Astrocyte (in vitro differentiated cells and primary cell): Measurements from ENCODE around the gene CLNK. TPM values are rescaled to one million over a fixed set of nuclear protein-coding genes. Genes with fewer than 3 reads are reported as not detected.
A peak's percentile ranks its signal among the peaks of the same experiment; 100 is the strongest.

ENCODE experiments used
- DNase-seq: peaks from one replicate; pipeline ENCODE4 v3.0.0-alpha.2; 2010; ENCODE audit warnings: low read depth
- FAIRE-seq: peaks from 2 replicates; lab custom pipeline; 2011; peaks lifted over from hg19 to GRCh38; lab: Jason Lieb, UNC
- H2AFZ ChIP-seq: 2 replicates; pipeline ENCODE4 v1.6.0; 2012; ENCODE audit warnings: low read depth, low read length, inconsistent platforms
- H3K27ac ChIP-seq: 2 replicates; pipeline ENCODE4 v1.5.1; 2011; ENCODE audit warnings: low read depth, low read length, inconsistent platforms
- H3K27me3 ChIP-seq: 2 replicates; pipeline ENCODE4 v1.6.0; 2011; ENCODE audit warnings: low read length, inconsistent platforms; ENCODE audit not compliant: insufficient read depth
- H3K36me3 ChIP-seq: 2 replicates; pipeline ENCODE4 v1.5.1; 2011; ENCODE audit warnings: low read length, inconsistent platforms; ENCODE audit not compliant: insufficient read depth
- H3K4me1 ChIP-seq: 2 replicates; pipeline ENCODE4 v1.5.1; 2011; ENCODE audit warnings: low read length, inconsistent platforms; ENCODE audit not compliant: insufficient read depth
- H3K4me2 ChIP-seq: 2 replicates; pipeline ENCODE4 v1.6.0; 2012; ENCODE audit warnings: low read length, inconsistent platforms
- H3K4me3 ChIP-seq: 2 replicates; pipeline ENCODE4 v1.5.1; 2011; ENCODE audit warnings: low read depth, mild to moderate bottlenecking, low read length, inconsistent platforms; ENCODE audit not compliant: insufficient read depth
- H3K79me2 ChIP-seq: 2 replicates; pipeline ENCODE4 v1.6.0; 2012; ENCODE audit warnings: mild to moderate bottlenecking, low read length, inconsistent platforms; ENCODE audit not compliant: insufficient read depth
- H3K9ac ChIP-seq: 2 replicates; pipeline ENCODE4 v1.6.0; 2012; ENCODE audit warnings: mild to moderate bottlenecking, low read length, inconsistent platforms
- H3K9me3 ChIP-seq: 2 replicates; pipeline ENCODE4 v1.5.1; 2012; ENCODE audit warnings: low read depth, mild to moderate bottlenecking, low read length, inconsistent platforms; ENCODE audit not compliant: insufficient read depth
- H4K20me1 ChIP-seq: 2 replicates; pipeline ENCODE4 v1.6.0; 2012; ENCODE audit warnings: low read length, inconsistent platforms; ENCODE audit not compliant: insufficient read depth
- H3K27ac Mint-ChIP-seq: one replicate; pipeline ENCODE4 v1.8.0; 2021; ENCODE audit warnings: mild to moderate bottlenecking, mixed read lengths; ENCODE audit not compliant: unreplicated experiment
- H3K27me3 Mint-ChIP-seq: one replicate; pipeline ENCODE4 v1.8.0; 2021; ENCODE audit warnings: low read depth, mixed read lengths; ENCODE audit not compliant: unreplicated experiment
- H3K36me3 Mint-ChIP-seq: one replicate; pipeline ENCODE4 v1.8.0; 2021; ENCODE audit warnings: low read depth, mixed read lengths; ENCODE audit not compliant: unreplicated experiment
- H3K4me1 Mint-ChIP-seq: one replicate; pipeline ENCODE4 v1.8.0; 2021; ENCODE audit warnings: low read depth, mixed read lengths; ENCODE audit not compliant: unreplicated experiment
- H3K4me3 Mint-ChIP-seq: one replicate; pipeline ENCODE4 v1.8.0; 2021; ENCODE audit warnings: mild to moderate bottlenecking, moderate library complexity, mixed read lengths; ENCODE audit not compliant: unreplicated experiment
- H3K9me3 Mint-ChIP-seq: one replicate; pipeline ENCODE4 v1.8.0; 2021; ENCODE audit warnings: mild to moderate bottlenecking, mixed read lengths; ENCODE audit not compliant: unreplicated experiment
- EZH2 ChIP-seq: IDR thresholded peaks from 2 replicates; pipeline ENCODE4 v1.6.1; 2012; ENCODE audit warnings: mild to moderate bottlenecking, low read length, inconsistent platforms; ENCODE audit not compliant: insufficient read depth
- total RNA-seq: library from RNA; stranded (reverse); gene quantifications from 2 replicates; pipeline ENCODE4 v1.2.1, GENCODE V29; 2021
- TF ChIP-seq, protein P1 (sequence below): IDR thresholded peaks from 2 replicates; pipeline ENCODE4 v1.5.1; 2011; ENCODE audit warnings: low read depth, mild to moderate bottlenecking, inconsistent platforms, low read length, moderate library complexity; ENCODE audit not compliant: insufficient read depth

Gene CLNK
- total RNA-seq, 1 donor from 2014 or later = not detected

DNA sequence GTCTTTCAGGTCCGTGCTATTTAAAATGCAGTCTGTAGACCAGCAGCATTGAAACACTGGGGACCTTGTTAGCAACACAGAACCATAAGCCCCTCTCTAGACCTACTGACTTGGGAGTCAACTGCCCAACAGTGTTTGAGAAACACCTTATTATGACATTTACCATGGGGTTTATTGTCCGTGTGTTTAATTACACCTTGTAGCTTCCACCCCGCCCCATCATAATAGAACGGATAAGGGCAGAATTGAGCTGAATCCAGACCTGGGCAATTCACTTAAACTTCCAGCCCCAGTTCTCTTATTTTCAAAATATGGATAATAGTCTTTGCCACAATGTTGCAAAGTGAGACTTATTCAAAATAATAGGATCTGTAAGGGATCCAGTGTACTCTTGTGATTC, 30.6 kb upstream of the CLNK start:
- Histone ChIP-seq H3K36me3 (no peaks in the 10 kb centered on the region), H3K4me3 (no peak overlapping the region), H3K27me3 (no peaks in the 10 kb centered on the region), H3K4me2 (no peak overlapping the region), H2AFZ (no peak overlapping the region), H3K27ac (no peak overlapping the region), H3K9ac (no peak overlapping the region), H3K9me3 (peaks cover 9% of the 10 kb centered on the region), H3K79me2 (no peaks in the 10 kb centered on the region), H4K20me1 (no peaks in the 10 kb centered on the region), H3K4me1 (no peaks in the 10 kb centered on the region)
- Mint-ChIP-seq H3K36me3 (no peaks in the 10 kb centered on the region), H3K9me3 (peaks cover 2% of the 10 kb centered on the region), H3K27me3 (peaks cover 2% of the 10 kb centered on the region), H3K4me1 (peaks cover 5% of the 10 kb centered on the region), H3K27ac (no peak overlapping the region), H3K4me3 (no peak overlapping the region)
- TF ChIP-seq EZH2 = no peak
- DNase-seq (no peak), FAIRE-seq (no peak)

DNA sequence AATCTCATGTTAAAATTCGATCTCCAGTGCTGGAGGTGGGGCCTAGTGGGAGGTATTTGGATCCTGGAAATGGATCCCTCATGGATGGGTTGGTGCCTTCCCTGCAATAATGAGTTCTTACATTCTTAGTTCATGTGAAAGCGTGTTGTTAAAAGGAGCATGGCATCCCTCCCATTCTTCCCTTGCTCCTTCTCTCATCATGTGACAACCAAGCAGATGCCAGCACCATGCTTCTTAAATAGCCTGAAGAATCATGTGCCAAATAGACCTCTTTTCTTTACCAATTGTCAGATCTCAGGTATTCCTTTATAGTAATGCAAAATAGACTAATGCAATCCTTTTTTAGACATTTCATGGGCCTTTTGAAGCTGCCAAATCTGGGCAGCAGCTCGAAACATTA, 29.0 kb upstream of the CLNK start:
- H3K4me3 Mint-ChIP-seq = no peak overlapping the region
- no peaks in the 10 kb centered on the region for H3K4me1 ChIP-seq
- H3K9me3 Mint-ChIP-seq = peaks cover 2% of the 10 kb centered on the region
- H3K79me2 ChIP-seq = no peaks in the 10 kb centered on the region
- no peak overlapping the region for H3K4me3 ChIP-seq
- no peak overlapping the region for H2AFZ ChIP-seq
- no peaks in the 10 kb centered on the region for H3K36me3 ChIP-seq
- no peaks in the 10 kb centered on the region for H3K36me3 Mint-ChIP-seq
- FAIRE-seq = no peak
- peaks cover 5% of the 10 kb centered on the region for H3K4me1 Mint-ChIP-seq
- H3K9ac ChIP-seq = no peak overlapping the region
- H3K4me2 ChIP-seq = no peak overlapping the region
- H3K27me3 Mint-ChIP-seq = peaks cover 2% of the 10 kb centered on the region
- no peak overlapping the region for H3K27ac ChIP-seq
- H3K27ac Mint-ChIP-seq = no peak overlapping the region
- DNase-seq = no peak
- H3K9me3 ChIP-seq = peaks cover 9% of the 10 kb centered on the region
- TF ChIP-seq, protein P1, sequence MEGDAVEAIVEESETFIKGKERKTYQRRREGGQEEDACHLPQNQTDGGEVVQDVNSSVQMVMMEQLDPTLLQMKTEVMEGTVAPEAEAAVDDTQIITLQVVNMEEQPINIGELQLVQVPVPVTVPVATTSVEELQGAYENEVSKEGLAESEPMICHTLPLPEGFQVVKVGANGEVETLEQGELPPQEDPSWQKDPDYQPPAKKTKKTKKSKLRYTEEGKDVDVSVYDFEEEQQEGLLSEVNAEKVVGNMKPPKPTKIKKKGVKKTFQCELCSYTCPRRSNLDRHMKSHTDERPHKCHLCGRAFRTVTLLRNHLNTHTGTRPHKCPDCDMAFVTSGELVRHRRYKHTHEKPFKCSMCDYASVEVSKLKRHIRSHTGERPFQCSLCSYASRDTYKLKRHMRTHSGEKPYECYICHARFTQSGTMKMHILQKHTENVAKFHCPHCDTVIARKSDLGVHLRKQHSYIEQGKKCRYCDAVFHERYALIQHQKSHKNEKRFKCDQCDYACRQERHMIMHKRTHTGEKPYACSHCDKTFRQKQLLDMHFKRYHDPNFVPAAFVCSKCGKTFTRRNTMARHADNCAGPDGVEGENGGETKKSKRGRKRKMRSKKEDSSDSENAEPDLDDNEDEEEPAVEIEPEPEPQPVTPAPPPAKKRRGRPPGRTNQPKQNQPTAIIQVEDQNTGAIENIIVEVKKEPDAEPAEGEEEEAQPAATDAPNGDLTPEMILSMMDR = no peak
- TF ChIP-seq EZH2 = no peak
- H3K27me3 ChIP-seq = no peaks in the 10 kb centered on the region
- no peaks in the 10 kb centered on the region for H4K20me1 ChIP-seq

DNA sequence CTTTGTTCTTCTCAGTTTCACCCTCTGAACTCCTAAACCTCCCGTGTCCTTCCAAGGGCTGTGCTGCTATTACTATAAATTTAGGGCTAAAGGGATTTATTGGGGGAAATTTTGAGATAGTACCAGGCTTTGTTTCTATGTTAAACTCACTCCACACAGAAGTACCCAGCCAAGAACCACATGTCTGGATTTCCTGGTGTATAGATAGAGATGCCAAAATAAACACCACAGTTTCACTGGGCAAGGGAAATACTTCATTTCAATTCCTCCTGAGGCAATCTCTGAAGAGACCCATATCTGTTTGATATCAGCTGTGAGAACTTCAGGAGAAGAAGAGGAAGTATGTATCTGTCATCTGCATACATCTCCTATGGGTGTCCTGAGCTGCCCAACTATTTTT, 21.7 kb upstream of the CLNK start:
- Histone ChIP-seq H3K4me3 (no peak overlapping the region), H3K79me2 (no peaks in the 10 kb centered on the region), H4K20me1 (no peaks in the 10 kb centered on the region), H3K9ac (no peak overlapping the region), H2AFZ (no peak overlapping the region), H3K27ac (no peak overlapping the region), H3K36me3 (no peaks in the 10 kb centered on the region), H3K27me3 (no peaks in the 10 kb centered on the region), H3K9me3 (no peaks in the 10 kb centered on the region), H3K4me2 (no peak overlapping the region), H3K4me1 (peaks cover 23% of the 10 kb centered on the region)
- no peak overlapping the region for H3K27ac Mint-ChIP-seq
- FAIRE-seq (no peak), DNase-seq (peak; percentile 26)
- peaks cover 4% of the 10 kb centered on the region for H3K27me3 Mint-ChIP-seq
- no peaks in the 10 kb centered on the region for H3K9me3 Mint-ChIP-seq
- H3K4me3 Mint-ChIP-seq = no peak overlapping the region
- no peak for TF ChIP-seq EZH2
- H3K36me3 Mint-ChIP-seq = no peaks in the 10 kb centered on the region
- no peaks in the 10 kb centered on the region for H3K4me1 Mint-ChIP-seq
